Ishikawa (cell line): ENCODE data around the gene VWA3B.

Experiments used
- FOXM1 ChIP-seq: IDR thresholded peaks from 2 replicates; pipeline ENCODE4 v1.6.1; 2012; ENCODE audit warnings: low read depth, borderline replicate concordance
- TAF1 ChIP-seq: IDR thresholded peaks from 2 replicates; pipeline ENCODE4 v1.6.1; 2012; ENCODE audit warnings: low read depth, mild to moderate bottlenecking
- ZBTB7A ChIP-seq: IDR thresholded peaks from 2 replicates; pipeline ENCODE4 v1.6.1; 2012; ENCODE audit warnings: low read depth
- TF ChIP-seq, protein P1 (sequence below): IDR thresholded peaks from 2 replicates; pipeline ENCODE4 v1.6.1; 2012; ENCODE audit warnings: low read depth, mild to moderate bottlenecking

DNA sequence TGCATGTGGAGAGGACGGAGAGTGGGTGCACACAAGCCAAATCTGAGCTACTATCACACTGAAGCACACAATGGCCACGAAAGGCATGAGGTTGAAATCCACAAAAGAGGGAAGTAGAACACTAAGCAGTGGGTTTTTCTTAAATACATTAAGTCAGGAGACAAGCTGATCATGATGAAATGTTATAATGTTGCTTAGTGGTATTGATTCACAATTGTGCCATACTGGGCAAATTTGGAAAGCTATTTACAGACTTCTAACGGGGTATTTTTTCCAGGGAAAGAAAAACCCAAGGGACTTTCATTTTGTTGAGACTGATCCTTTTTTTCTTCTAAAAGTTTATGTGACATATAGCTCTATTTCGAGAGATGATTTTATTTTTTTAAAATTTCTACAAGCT, 158.5 kb downstream of the VWA3B start:
- TF ChIP-seq ZBTB7A (no peak), FOXM1 (no peak), TAF1 (no peak)
- TF ChIP-seq, protein P1, sequence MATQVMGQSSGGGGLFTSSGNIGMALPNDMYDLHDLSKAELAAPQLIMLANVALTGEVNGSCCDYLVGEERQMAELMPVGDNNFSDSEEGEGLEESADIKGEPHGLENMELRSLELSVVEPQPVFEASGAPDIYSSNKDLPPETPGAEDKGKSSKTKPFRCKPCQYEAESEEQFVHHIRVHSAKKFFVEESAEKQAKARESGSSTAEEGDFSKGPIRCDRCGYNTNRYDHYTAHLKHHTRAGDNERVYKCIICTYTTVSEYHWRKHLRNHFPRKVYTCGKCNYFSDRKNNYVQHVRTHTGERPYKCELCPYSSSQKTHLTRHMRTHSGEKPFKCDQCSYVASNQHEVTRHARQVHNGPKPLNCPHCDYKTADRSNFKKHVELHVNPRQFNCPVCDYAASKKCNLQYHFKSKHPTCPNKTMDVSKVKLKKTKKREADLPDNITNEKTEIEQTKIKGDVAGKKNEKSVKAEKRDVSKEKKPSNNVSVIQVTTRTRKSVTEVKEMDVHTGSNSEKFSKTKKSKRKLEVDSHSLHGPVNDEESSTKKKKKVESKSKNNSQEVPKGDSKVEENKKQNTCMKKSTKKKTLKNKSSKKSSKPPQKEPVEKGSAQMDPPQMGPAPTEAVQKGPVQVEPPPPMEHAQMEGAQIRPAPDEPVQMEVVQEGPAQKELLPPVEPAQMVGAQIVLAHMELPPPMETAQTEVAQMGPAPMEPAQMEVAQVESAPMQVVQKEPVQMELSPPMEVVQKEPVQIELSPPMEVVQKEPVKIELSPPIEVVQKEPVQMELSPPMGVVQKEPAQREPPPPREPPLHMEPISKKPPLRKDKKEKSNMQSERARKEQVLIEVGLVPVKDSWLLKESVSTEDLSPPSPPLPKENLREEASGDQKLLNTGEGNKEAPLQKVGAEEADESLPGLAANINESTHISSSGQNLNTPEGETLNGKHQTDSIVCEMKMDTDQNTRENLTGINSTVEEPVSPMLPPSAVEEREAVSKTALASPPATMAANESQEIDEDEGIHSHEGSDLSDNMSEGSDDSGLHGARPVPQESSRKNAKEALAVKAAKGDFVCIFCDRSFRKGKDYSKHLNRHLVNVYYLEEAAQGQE: no peak
